Measurements from ENCODE around the gene ELF5. TPM values are rescaled to one million over a fixed set of nuclear protein-coding genes. Genes with fewer than 3 reads are reported as not detected.

The ELF5 gene
- total and polyA plus RNA-seq, 2 of the 8 experiments (the other 6 are each of a cell fraction or from before 2014, with no cell fraction given), result not detected

- Histone ChIP-seq H2BK5ac (ENCODE audit: low read depth, low read length) (no peak overlapping the region), H3K14ac (ENCODE audit: insufficient read length) (no peak overlapping the region), H3K27ac (ENCODE audit: low read depth, low read length) (no peak overlapping the region), H4K91ac (replicated peaks; ENCODE audit: insufficient read length, low read length) (no peak overlapping the region), H3K36me3 (ENCODE audit: control insufficient read depth in 2 of 4, insufficient read depth in 4 of 4, low read length in 3 of 4) (peaks cover 0 to 3% (median 0%) of the 10 kb centered on the region in 4 experiments; a peak in 2 of 8 replicates), H3K9me3 (ENCODE audit: insufficient read depth in 2 of 2, low read depth in 1 of 2, low read length in 1 of 2) (no peaks in the 10 kb centered on the region), H2BK120ac (replicated peaks; ENCODE audit: low read depth, low read length) (no peak overlapping the region), H2AK5ac (ENCODE audit: low read depth, low read length) (no peak overlapping the region), H2BK20ac (ENCODE audit: low read length) (no peak overlapping the region), H4K8ac (ENCODE audit: extremely low read depth, insufficient read depth, low read length) (no peak overlapping the region), H3K79me1 (ENCODE audit: low read depth, low read length) (no peaks in the 10 kb centered on the region), H3K27me3 (replicated peaks in 1 of 4; ENCODE audit: control insufficient read depth in 3 of 4, extremely low read depth in 1 of 4, insufficient read depth in 3 of 4, low read length in 3 of 4) (no peaks in the 10 kb centered on the region), H3K18ac (ENCODE audit: extremely low read depth, low read length) (no peak overlapping the region), H2BK12ac (ENCODE audit: low read depth, low read length) (no peak overlapping the region), H4K20me1 (replicated peaks in 1 of 2; ENCODE audit: control insufficient read depth in 1 of 2, insufficient read depth in 2 of 2, low read length in 2 of 2) (no peaks in the 10 kb centered on the region), H3K79me2 (ENCODE audit: control insufficient read depth in 1 of 2, insufficient read depth in 2 of 2, low read length in 2 of 2) (no peaks in the 10 kb centered on the region), H2BK15ac (ENCODE audit: low read length) (no peak overlapping the region), H3K4me3 (ENCODE audit: extremely low read depth in 1 of 4, insufficient read depth in 2 of 4, low read depth in 3 of 4, low read length in 4 of 4) (no peak overlapping the region), H2AFZ (ENCODE audit: low read length) (no peak overlapping the region), H3K4ac (replicated peaks; ENCODE audit: insufficient read length, low read depth, low read length) (no peak overlapping the region), H3K9ac (replicated peaks in 1 of 4; ENCODE audit: extremely low read depth in 1 of 4, low read depth in 3 of 4, low read length in 3 of 4) (no peak overlapping the region), H3K56ac (replicated peaks; ENCODE audit: insufficient read length, low read depth, low read length) (no peak overlapping the region), H3K23me2 (ENCODE audit: low read depth, low read length) (no peaks in the 10 kb centered on the region), H4K5ac (ENCODE audit: insufficient read length, low read depth, low read length) (no peak overlapping the region), H3K23ac (ENCODE audit: insufficient read length) (no peak overlapping the region), H3K4me2 (ENCODE audit: insufficient read depth in 1 of 2, low read depth in 2 of 2, low read length in 2 of 2) (no peak overlapping the region), H3K4me1 (replicated peaks in 1 of 4; ENCODE audit: control insufficient read depth in 3 of 4, insufficient read depth in 4 of 4, low read length in 3 of 4) (no peaks in the 10 kb centered on the region)
- 81% methylated on average over 2 of the region's 3 CpGs; no CpG with 5 or more reads in 1 of the 2 experiments for WGBS, 2 experiments (ENCODE audit: extremely low coverage in 1 of 2, insufficient coverage in 1 of 2, insufficient read length in 1 of 2, insufficient replicate concordance in 2 of 2, low coverage in 1 of 2, low lambda C conversion rate in 2 of 2, missing lambda C conversion rate in 1 of 2)
- no peak for DNase-seq (ENCODE audit: low read depth in 1 of 2, low spot score in 2 of 2)
- TF ChIP-seq RAD21 (IDR thresholded peaks at IDR 0.05 in 1 of 2, conservative IDR thresholded peaks at IDR 0.05 in 1 of 2; ENCODE audit: low read depth in 2 of 2, low read length in 2 of 2), result no peak
- ChIA-PET POLR2A (ENCODE audit: partially characterized antibody) (interaction anchor here (0.7 kb wide), 1 partner anchor 13 kb away, joined by 3 read pairs; no protein-coding TSS in a partner anchor), CTCF (ENCODE audit: partially characterized antibody) (interaction anchor here (1.6 kb wide), 1 partner anchor 17 kb away, joined by 8 read pairs; no protein-coding TSS in a partner anchor)
- no peak for FAIRE-seq
These were observed 37.9 kb downstream of the ELF5 start for GRCh38 chr11:34475656-34476055.

Measured in H1 (cell line).